Sigmoid colon (tissue), 7 donors: ENCODE data around the gene PCNX3. TPM values are rescaled to one million over a fixed set of nuclear protein-coding genes. Genes with fewer than 3 reads are reported as not detected.
A peak's percentile ranks its signal among the peaks of the same experiment; 100 is the strongest.

Experiments used
- DNase-seq: peaks from one replicate; pipeline ENCODE4 v3.0.0-alpha.2; 2019
- H3K27ac ChIP-seq, 4 donors: fragments of 200-600 bp; sonication (generic); one replicate each; pipeline ENCODE4 v1.5.1; 2016 to 2019; ENCODE audit warnings: mild to moderate bottlenecking in 1 of 4
- H3K27me3 ChIP-seq, 3 donors: fragments of 200-600 bp; sonication (generic); one replicate each; pipeline ENCODE4 v1.5.1; 2019; ENCODE audit warnings: mild to moderate bottlenecking in 1 of 3
- H3K36me3 ChIP-seq, 4 donors: fragments of 200-600 bp; sonication (generic); one replicate each; pipeline ENCODE4 v1.5.1; 2016 to 2019
- H3K4me1 ChIP-seq, 4 donors: fragments of 200-600 bp; sonication (generic); one replicate each; pipeline ENCODE4 v1.5.1; 2017 to 2019
- H3K4me3 ChIP-seq, 4 donors: fragments of 200-600 bp; sonication (generic); one replicate each; pipeline ENCODE4 v1.5.1; 2017 to 2019; ENCODE audit warnings: mild to moderate bottlenecking in 2 of 4, moderate library complexity in 1 of 4
- H3K9me3 ChIP-seq, 4 donors: fragments of 200-600 bp in 3 of 4; sonication (generic) in 3 of 4; one replicate each; pipeline versions ENCODE4 v1.5.1 to v1.6.1; 2013 to 2019
- EP300 ChIP-seq, 4 donors: sonication (generic); formaldehyde crosslinking; IDR thresholded peaks; one replicate each; pipeline ENCODE4 v1.6.1; 2017; ENCODE audit warnings: antibody characterized with exemption in 4 of 4
- POLR2A ChIP-seq, 2 donors: fragments of 450-650 bp; IDR thresholded peaks; one replicate each; pipeline ENCODE4 v1.6.1; 2016; ENCODE audit warnings: antibody characterized with exemption in 2 of 2, mild to moderate bottlenecking in 2 of 2, moderate library complexity in 2 of 2
- POLR2AphosphoS5 ChIP-seq, 4 donors: sonication (generic); formaldehyde crosslinking; IDR thresholded peaks; one replicate each; pipeline ENCODE4 v1.6.1; 2017; ENCODE audit warnings: antibody characterized with exemption in 4 of 4
- WGBS, 2 donors: extraction: QIAGEN DNeasy Blood & Tissue Kit; methylation state at CpG; one replicate each; pipeline ENCODE4 v1.1.7; 2013; 5-methylcytosine and 5-hydroxymethylcytosine counted together
- intact Hi-C: fragments of 100-400 bp; cut with DNase I; formaldehyde crosslinking; loops from one replicate; pipeline ENCODE4 v1.15.1; 2023
- polyA plus RNA-seq, 3 donors: library from polyadenylated mRNA; stranded (reverse); fragments of 200-250 nt; gene quantifications; one replicate each; pipeline ENCODE4 v1.2.3, GENCODE V29; 2013
- total RNA-seq, 4 donors: library from RNA; depleted of rRNA; stranded (reverse); fragments of >200 nt; gene quantifications; one replicate each; pipeline ENCODE4 v1.1.0, GENCODE V29; 2016
- TF ChIP-seq, protein P1 (sequence below), 4 experiments: fragments of 450-650 bp in 3 of 4; fragments of 200-600 bp in 1 of 4; IDR thresholded peaks; one replicate each; pipeline ENCODE4 v1.5.1; 2016 to 2019; ENCODE audit warnings: antibody characterized with exemption in 4 of 4, mild to moderate bottlenecking in 3 of 4, moderate library complexity in 2 of 4
- donor health status: healthy with polysubstance abuse.
- donor health status: Bipolar disorder and iron deficiency.
- donor health status: healthy.

The PCNX3 gene
- total and polyA plus RNA-seq, 7 donors: 6.0 to 35.0 (median 11.0) TPM

- TF ChIP-seq POLR2AphosphoS5 (IDR thresholded peaks at IDR 0.05) (peak in 1 of 4 donors; percentile 22), EP300 (IDR thresholded peaks at IDR 0.05) (no peak)
- peaks cover 43 to 78% (median 52%) of the 10 kb centered on the region in 4 donors for H3K36me3 ChIP-seq
- no peaks in the 10 kb centered on the region for H3K9me3 ChIP-seq
- H3K27me3 ChIP-seq: no peaks in the 10 kb centered on the region
- H3K4me1 ChIP-seq: peaks cover 0 to 75% (median 58%) of the 10 kb centered on the region in 4 donors
- H3K4me3 ChIP-seq: no peak overlapping the region
- DNase-seq: no peak
- peak overlapping the region; percentile 46 to 98 (median 79) for H3K27ac ChIP-seq
- intact Hi-C loops: no loop called here
- 84 to 85% methylated on average over 8 of the region's 8 CpGs for WGBS, 2 donors
Observed at GRCh38 chr11:65584106-65584505, 31.5 kb upstream of the PCNX3 start.

DNA sequence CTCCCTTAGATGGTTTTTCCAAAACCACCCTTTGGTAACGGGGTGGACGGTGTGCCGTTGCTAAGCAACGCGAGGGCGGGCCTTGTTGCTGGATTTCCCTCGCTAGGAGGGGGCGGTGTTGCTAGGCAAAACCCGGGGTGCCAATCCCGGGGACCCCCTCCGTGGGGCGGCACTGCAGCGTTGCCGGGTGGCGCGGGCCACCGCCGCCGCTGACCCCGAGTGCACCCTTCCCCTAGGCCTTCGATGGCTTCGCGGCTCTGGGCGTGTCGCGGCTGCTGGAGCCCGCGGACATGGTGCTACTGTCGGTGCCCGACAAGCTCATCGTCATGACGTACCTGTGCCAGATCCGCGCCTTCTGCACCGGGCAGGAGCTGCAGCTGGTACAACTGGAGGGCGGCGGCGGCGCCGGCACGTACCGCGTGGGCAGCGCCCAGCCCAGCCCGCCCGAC, 30.8 kb upstream of the PCNX3 start:
- Histone ChIP-seq H3K9me3 (no peaks in the 10 kb centered on the region), H3K27me3 (no peaks in the 10 kb centered on the region), H3K27ac (peak overlapping the region; percentile 46 to 98 (median 79)), H3K4me1 (peaks cover 0 to 75% (median 57%) of the 10 kb centered on the region in 4 donors), H3K36me3 (peaks cover 37 to 78% (median 49%) of the 10 kb centered on the region in 4 donors), H3K4me3 (no peak overlapping the region)
- 68 to 77% methylated on average over 46 of the region's 46 CpGs for WGBS, 2 donors
- intact Hi-C loops: no loop called here
- TF ChIP-seq POLR2A (IDR thresholded peaks at IDR 0.05) (no peak), EP300 (IDR thresholded peaks at IDR 0.05) (no peak), POLR2AphosphoS5 (IDR thresholded peaks at IDR 0.05) (peak in 2 of 4 donors; percentile 6 to 22)
- DNase-seq: no peak

GRCh38 chr11:65585396-65586246, 30.0 kb upstream of the PCNX3 start:
- intact Hi-C loops: no loop called here
- TF ChIP-seq EP300 (IDR thresholded peaks at IDR 0.05) (no peak), POLR2A (IDR thresholded peaks at IDR 0.05) (no peak), POLR2AphosphoS5 (IDR thresholded peaks at IDR 0.05) (peak in 2 of 4 donors; percentile 2 to 28)
- TF ChIP-seq, protein P1, sequence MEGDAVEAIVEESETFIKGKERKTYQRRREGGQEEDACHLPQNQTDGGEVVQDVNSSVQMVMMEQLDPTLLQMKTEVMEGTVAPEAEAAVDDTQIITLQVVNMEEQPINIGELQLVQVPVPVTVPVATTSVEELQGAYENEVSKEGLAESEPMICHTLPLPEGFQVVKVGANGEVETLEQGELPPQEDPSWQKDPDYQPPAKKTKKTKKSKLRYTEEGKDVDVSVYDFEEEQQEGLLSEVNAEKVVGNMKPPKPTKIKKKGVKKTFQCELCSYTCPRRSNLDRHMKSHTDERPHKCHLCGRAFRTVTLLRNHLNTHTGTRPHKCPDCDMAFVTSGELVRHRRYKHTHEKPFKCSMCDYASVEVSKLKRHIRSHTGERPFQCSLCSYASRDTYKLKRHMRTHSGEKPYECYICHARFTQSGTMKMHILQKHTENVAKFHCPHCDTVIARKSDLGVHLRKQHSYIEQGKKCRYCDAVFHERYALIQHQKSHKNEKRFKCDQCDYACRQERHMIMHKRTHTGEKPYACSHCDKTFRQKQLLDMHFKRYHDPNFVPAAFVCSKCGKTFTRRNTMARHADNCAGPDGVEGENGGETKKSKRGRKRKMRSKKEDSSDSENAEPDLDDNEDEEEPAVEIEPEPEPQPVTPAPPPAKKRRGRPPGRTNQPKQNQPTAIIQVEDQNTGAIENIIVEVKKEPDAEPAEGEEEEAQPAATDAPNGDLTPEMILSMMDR (IDR thresholded peaks at IDR 0.05): no peak
- H3K27ac ChIP-seq: peak overlapping the region; percentile 77 to 98 (median 82)
- no peaks in the 10 kb centered on the region for H3K27me3 ChIP-seq
- 89 to 90% methylated on average over 51 of the region's 51 CpGs for WGBS, 2 donors
- H3K9me3 ChIP-seq: no peaks in the 10 kb centered on the region
- no peak overlapping the region for H3K4me3 ChIP-seq
- no peak for DNase-seq
- H3K4me1 ChIP-seq: peaks cover 0 to 74% (median 57%) of the 10 kb centered on the region in 4 donors
- peaks cover 30 to 78% (median 44%) of the 10 kb centered on the region in 4 donors for H3K36me3 ChIP-seq

DNA sequence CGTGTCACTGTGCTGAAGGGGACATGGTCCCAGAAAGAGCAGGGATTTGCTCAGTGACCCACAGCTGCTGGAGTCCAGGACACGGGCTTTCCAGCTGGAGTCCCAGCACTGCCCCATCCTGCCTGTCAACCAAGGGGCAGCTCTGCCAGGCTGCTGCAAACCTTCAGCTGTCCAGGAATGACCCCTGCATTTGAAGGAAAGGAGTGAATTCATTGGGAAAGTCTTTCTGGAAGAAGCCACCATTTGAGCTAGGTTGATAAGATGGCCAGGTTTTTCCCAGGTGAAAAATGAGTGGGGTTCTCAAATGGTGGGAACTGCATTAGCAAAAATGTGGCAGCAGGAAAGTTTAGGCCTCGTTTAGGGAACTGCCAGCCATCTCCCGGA, 29.3 kb upstream of the PCNX3 start:
- no peaks in the 10 kb centered on the region for H3K27me3 ChIP-seq
- DNase-seq: no peak
- intact Hi-C loops: no loop called here
- peak overlapping the region; percentile 77 to 98 (median 82) for H3K27ac ChIP-seq
- 88 to 91% methylated on average over 4 of the region's 4 CpGs for WGBS, 2 donors
- TF ChIP-seq, protein P1 (IDR thresholded peaks at IDR 0.05): no peak
- TF ChIP-seq POLR2A (IDR thresholded peaks at IDR 0.05): no peak
- TF ChIP-seq POLR2AphosphoS5 (IDR thresholded peaks at IDR 0.05): no peak
- TF ChIP-seq EP300 (IDR thresholded peaks at IDR 0.05): no peak
- no peaks in the 10 kb centered on the region for H3K9me3 ChIP-seq
- no peak overlapping the region for H3K4me3 ChIP-seq
- H3K36me3 ChIP-seq: peaks cover 23 to 78% (median 44%) of the 10 kb centered on the region in 4 donors
- H3K4me1 ChIP-seq: peaks cover 0 to 71% (median 56%) of the 10 kb centered on the region in 4 donors

DNA sequence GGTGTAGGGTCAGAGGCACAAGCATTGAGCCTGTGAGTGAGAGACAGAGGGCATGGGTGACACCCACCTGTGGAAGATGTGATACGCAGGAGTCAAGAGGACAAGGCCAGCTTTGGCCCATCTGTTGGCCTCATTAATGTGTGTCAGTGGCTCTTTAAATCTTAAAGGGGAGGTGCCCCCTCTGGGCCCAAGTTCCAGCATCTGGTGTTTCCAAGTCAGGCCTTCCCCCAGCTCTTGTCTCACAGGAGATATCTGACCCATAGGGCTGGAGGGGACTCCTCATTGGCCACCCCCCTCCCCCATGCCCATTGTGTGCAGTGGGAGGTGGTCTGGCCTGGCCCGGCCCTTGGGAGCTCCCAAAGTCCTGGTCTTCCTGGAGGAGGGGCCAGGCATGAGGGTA, 28.9 kb upstream of the PCNX3 start:
- Histone ChIP-seq H3K27ac (peak overlapping the region; percentile 77 to 98 (median 82)), H3K4me3 (no peak overlapping the region), H3K4me1 (peaks cover 0 to 68% (median 56%) of the 10 kb centered on the region in 4 donors), H3K9me3 (no peaks in the 10 kb centered on the region), H3K27me3 (no peaks in the 10 kb centered on the region), H3K36me3 (peaks cover 22 to 78% (median 43%) of the 10 kb centered on the region in 4 donors)
- DNase-seq: no peak
- intact Hi-C loops: no loop called here
- WGBS, 2 donors: 82 to 88% methylated on average over 2 of the region's 2 CpGs
- TF ChIP-seq, protein P1 (IDR thresholded peaks at IDR 0.05): no peak
- peak in 1 of 4 donors; percentile 24 for TF ChIP-seq POLR2AphosphoS5 (IDR thresholded peaks at IDR 0.05)
- no peak for TF ChIP-seq POLR2A (IDR thresholded peaks at IDR 0.05)
- no peak for TF ChIP-seq EP300 (IDR thresholded peaks at IDR 0.05)
